ENCODE results near the gene PPM1H. TPM values are rescaled to one million over a fixed set of nuclear protein-coding genes. Genes with fewer than 3 reads are reported as not detected.

The PPM1H gene
- total RNA-seq, 1 donor from 2014 or later = 6.3 TPM

DNA sequence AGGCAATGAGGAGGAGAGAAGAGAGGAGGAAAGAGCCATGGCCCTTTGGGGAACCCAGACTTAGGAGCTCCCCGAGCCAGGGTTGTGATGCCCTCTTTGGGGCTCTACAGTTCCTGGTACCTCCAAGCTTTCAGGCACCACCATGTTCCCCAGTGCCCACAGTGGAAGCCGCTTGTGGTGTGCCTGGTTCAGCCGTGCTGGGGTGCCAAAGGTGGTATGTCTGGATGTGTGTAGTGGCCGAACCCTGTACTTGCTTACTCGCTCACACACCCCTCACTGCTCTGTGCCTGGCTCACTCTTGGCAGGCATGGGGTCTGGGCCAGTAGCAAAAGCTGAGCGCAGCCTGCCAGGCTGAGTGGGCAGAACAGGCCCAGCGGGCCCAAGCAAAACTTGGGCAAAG, 257.6 kb downstream of the PPM1H start:
- H3K36me3 Mint-ChIP-seq (ENCODE audit: unreplicated experiment) = peaks cover 8% of the 10 kb centered on the region

DNA sequence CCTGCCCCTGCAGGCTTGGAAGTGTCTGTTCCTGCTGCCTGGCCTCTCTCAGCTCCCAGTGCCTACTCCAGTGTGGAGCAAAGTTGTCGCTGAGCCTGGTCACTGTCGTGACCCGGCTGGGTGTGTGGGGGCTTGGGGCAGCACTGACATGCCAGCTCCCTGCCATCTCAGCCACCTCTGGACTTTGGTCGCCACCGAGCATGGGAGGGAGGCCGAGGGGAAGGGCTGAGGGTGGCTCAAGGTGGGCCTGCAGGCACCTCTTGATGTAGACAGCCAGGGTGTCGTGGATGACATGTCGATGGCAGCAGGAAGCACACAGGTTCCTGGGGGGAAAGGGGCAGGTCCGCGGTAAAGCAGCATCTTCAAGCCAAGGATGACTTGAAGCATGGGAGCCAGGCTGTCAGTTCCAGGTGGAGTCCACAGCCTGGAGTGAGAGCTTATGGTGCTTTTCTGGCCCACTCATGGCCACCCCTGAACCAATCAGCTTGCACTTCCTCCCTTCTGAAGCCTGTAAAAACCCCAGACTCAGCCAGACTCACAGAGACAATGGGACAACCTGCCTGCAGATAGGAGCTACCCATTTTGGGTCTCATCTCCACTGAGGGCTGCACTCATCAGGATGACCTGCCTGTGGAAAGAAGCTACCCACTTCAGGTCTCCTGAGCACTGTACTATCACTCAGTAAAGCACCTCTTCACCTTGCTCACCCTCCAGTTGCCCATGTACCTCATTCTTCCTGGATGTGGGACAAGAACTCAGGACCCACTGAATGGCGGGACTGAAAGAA, 258.2 kb downstream of the PPM1H start:
- Mint-ChIP-seq H3K4me1 (ENCODE audit: low read depth, unreplicated experiment) (no peaks in the 10 kb centered on the region), H3K27me3 (ENCODE audit: unreplicated experiment) (peaks cover 2% of the 10 kb centered on the region), H3K27ac (ENCODE audit: unreplicated experiment) (no peak overlapping the region), H3K4me3 (ENCODE audit: unreplicated experiment) (no peak overlapping the region), H3K9me3 (ENCODE audit: unreplicated experiment) (peaks cover 8% of the 10 kb centered on the region), H3K36me3 (ENCODE audit: unreplicated experiment) (peaks cover 8% of the 10 kb centered on the region)
- no peak for DNase-seq
- TF ChIP-seq, protein P1, sequence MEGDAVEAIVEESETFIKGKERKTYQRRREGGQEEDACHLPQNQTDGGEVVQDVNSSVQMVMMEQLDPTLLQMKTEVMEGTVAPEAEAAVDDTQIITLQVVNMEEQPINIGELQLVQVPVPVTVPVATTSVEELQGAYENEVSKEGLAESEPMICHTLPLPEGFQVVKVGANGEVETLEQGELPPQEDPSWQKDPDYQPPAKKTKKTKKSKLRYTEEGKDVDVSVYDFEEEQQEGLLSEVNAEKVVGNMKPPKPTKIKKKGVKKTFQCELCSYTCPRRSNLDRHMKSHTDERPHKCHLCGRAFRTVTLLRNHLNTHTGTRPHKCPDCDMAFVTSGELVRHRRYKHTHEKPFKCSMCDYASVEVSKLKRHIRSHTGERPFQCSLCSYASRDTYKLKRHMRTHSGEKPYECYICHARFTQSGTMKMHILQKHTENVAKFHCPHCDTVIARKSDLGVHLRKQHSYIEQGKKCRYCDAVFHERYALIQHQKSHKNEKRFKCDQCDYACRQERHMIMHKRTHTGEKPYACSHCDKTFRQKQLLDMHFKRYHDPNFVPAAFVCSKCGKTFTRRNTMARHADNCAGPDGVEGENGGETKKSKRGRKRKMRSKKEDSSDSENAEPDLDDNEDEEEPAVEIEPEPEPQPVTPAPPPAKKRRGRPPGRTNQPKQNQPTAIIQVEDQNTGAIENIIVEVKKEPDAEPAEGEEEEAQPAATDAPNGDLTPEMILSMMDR (IDR thresholded peaks at IDR 0.05; ENCODE audit: partially characterized antibody, unreplicated experiment) = no peak

More for the DNA sequence above, 257.6 kb downstream of the PPM1H start:
- H3K4me1 Mint-ChIP-seq (ENCODE audit: low read depth, unreplicated experiment) = no peaks in the 10 kb centered on the region
- TF ChIP-seq, protein P1 (IDR thresholded peaks at IDR 0.05; ENCODE audit: partially characterized antibody, unreplicated experiment) = no peak
- no peak for DNase-seq
- peaks cover 8% of the 10 kb centered on the region for H3K9me3 Mint-ChIP-seq (ENCODE audit: unreplicated experiment)
- H3K27me3 Mint-ChIP-seq (ENCODE audit: unreplicated experiment) = peaks cover 2% of the 10 kb centered on the region
- no peak overlapping the region for H3K4me3 Mint-ChIP-seq (ENCODE audit: unreplicated experiment)
- H3K27ac Mint-ChIP-seq (ENCODE audit: unreplicated experiment) = no peak overlapping the region

DNA sequence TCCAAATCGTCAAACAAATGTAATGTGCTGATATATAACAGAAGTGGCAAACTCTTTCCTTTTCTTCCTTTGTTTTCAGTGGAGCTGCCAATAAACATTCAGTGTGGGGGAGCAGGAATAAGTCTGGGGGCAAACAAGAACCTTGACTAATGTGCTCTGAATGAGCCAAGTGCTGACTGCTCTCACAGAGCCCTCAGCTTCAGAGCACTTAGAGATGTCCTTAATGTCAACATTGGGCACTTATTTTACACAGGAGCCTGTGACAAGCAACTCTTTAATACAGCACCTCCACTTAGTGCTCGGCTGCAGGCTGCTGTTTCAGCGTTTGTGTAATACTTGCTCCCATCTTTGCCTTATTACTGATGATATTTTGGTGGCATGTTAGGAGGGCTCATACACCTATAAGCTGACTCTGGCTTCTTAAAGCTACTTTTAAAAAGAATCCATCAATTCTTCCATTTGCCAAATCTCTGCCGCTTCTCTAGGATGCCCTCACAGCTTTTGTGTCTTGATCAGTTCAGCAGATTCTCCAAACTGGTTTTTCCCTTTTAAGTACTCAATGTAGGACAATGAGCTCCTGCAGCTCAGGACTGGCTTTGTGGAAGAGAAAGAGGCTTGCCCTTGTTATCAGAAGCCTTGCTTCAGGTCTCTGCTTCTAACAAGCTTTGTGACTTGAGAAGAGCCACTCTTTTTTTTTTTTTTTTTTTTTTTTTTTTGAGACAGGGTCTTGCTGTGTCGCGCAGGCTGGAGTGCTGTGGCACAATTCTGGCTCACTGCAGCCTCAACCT, 261.7 kb downstream of the PPM1H start:
- Mint-ChIP-seq H3K4me1 (ENCODE audit: low read depth, unreplicated experiment) (no peaks in the 10 kb centered on the region), H3K27ac (ENCODE audit: unreplicated experiment) (no peak overlapping the region), H3K9me3 (ENCODE audit: unreplicated experiment) (peaks cover 8% of the 10 kb centered on the region), H3K36me3 (ENCODE audit: unreplicated experiment) (peaks cover 8% of the 10 kb centered on the region), H3K27me3 (ENCODE audit: unreplicated experiment) (peaks cover 2% of the 10 kb centered on the region), H3K4me3 (ENCODE audit: unreplicated experiment) (no peak overlapping the region)
- TF ChIP-seq, protein P1 (IDR thresholded peaks at IDR 0.05; ENCODE audit: partially characterized antibody, unreplicated experiment) = no peak
- DNase-seq = no peak

DNA sequence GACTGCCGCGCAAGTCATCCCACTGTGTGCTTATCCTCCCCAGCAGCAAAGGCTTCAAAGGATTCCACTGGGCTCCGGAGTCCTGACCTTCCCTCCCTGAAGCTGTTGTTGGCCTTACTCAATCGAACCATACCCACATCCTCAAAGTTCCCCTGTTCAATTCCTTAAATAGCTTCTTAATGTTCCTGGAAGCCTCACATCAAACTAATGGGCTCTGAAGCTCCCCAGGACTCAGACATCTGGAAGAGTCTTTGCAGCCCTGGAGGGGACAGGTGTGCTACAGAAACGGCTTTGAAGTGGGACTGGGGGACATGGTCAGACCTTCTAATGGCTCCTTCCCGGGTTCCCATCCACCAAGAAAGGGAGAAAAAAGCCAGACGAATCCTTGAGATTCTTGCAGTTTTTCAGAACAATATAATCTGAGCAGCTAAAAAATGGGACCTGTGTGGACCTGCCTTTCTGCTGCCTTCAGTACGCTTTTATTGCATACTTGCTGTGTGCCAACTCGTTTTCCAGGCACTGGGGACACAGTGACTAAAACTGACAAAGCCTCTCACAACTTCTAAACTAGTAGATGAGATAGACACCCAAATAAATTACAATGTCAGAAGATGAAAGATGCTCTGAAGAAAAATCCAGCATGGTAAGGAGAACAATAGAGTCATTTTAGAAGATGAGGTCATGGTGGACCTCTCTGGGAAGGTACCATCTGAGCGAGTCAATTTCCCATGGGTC, 263.8 kb downstream of the PPM1H start:
- no peak overlapping the region for H3K27ac Mint-ChIP-seq (ENCODE audit: unreplicated experiment)
- H3K9me3 Mint-ChIP-seq (ENCODE audit: unreplicated experiment) = no peaks in the 10 kb centered on the region
- TF ChIP-seq, protein P1 (IDR thresholded peaks at IDR 0.05; ENCODE audit: partially characterized antibody, unreplicated experiment) = no peak
- DNase-seq = no peak
- no peaks in the 10 kb centered on the region for H3K4me1 Mint-ChIP-seq (ENCODE audit: low read depth, unreplicated experiment)
- no peak overlapping the region for H3K4me3 Mint-ChIP-seq (ENCODE audit: unreplicated experiment)
- peaks cover 2% of the 10 kb centered on the region for H3K27me3 Mint-ChIP-seq (ENCODE audit: unreplicated experiment)
- peaks cover 8% of the 10 kb centered on the region for H3K36me3 Mint-ChIP-seq (ENCODE audit: unreplicated experiment)
